ENCODE results near the gene TLL1. TPM values are rescaled to one million over a fixed set of nuclear protein-coding genes. Genes with fewer than 3 reads are reported as not detected.

The TLL1 gene
- 1 to 10 TPM; 3.4 to 3.6 TPM for total RNA-seq

DNA sequence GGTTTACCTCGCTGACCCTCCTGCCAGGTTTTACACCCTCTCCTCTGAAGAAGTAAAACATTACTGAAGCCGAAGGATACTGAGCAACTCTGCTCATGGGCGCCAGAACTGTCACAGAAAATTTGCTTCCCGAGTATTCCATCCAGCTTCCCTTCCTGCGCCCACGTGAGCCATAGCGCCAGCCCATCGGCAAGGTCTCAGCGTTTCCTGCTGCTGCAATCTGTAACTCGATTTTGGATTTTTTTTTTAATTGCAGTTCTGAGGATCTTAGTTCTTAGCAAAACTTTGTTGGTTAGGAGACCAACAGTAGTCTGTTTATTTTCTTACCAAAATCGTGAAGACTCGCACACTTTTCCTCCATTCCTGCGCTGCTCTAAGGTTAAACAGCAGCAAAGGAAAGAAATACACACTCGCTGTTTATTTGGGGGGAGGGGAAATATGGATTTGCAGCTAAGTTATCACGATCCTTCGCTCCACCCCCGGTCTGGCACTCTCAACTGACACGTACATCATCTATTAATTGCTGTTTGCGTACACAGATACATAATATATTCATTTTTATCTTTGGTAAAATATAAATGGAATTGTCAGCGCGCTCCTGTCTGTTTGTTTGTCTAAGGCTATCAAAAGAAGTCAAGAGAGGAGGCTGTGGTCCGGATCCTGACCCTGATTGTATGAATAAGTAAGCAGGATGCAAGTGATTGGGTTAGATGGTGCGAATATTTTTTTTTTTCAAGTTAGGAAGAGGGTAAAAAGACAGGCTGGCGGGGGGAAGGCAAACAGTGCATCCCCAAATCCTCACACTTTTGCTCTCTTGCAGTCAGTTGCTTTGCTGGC lies at the start of gene TLL1:
TLL1 (plus strand) TSS at position 777 of the 837 bp plus-strand sequence. CDS start 668 bp downstream, outside the sequence.
- ATAC-seq, result peak; percentile 43
- no peaks in the 10 kb centered on the region for H3K9me3 ChIP-seq
- H3K27me3 ChIP-seq, result no peaks in the 10 kb centered on the region
- peak; percentile 16 to 48 (median 22) for DNase-seq
- intact Hi-C loops (cut with DNase I), result no loop called here
- TF ChIP-seq POLR2A (IDR thresholded peaks at IDR 0.05), result no peak
- no peak for TF ChIP-seq CTCF (IDR thresholded peaks at IDR 0.05)
- 1 to 2% methylated on average over 24 of the region's 24 CpGs for WGBS, 2 donors
- H3K27ac ChIP-seq, result peak within 1 kb of the TSS in 3 of 4 donors; percentile 45 to 69 (median 55)
- no peaks in the 10 kb centered on the region for H3K36me3 ChIP-seq (replicated peaks in 1 of 2; ENCODE audit: insufficient read depth in 1 of 2, low read depth in 2 of 2)
- peaks cover 19% of the 10 kb centered on the region for H3K4me1 ChIP-seq
- H3K4me3 ChIP-seq, result peak within 1 kb of the TSS; percentile 13 to 45

DNA sequence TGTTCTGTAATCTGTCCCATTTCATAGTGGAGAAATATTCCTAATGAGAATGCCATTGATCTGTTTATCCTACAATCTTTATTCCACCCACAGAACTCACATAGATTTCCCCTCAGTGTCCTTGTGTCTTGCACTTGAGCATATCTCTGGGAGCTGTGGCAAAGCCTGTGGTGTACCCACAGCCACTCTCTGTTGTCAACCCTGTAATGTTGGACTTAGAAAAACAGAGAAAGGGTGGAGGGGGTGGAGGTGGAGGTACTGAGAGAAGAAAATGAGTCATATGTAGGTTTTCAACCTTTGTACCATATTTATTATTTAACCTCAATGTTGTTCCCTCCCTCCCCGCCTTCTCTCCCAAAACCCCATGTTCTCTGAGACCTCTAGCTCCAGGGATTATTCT lies 46.9 kb upstream of the TLL1 start:
- Histone ChIP-seq H3K4me1 (no peaks in the 10 kb centered on the region), H3K4me3 (no peak overlapping the region), H3K9me3 (no peaks in the 10 kb centered on the region), H3K36me3 (replicated peaks in 1 of 2; ENCODE audit: insufficient read depth in 1 of 2, low read depth in 2 of 2) (no peaks in the 10 kb centered on the region), H3K27me3 (no peaks in the 10 kb centered on the region), H3K27ac (no peak overlapping the region)
- 91 to 98% methylated on average over 1 of the region's 1 CpG for WGBS, 2 donors
- no peak for DNase-seq
- intact Hi-C loops (cut with DNase I), result no loop called here
- ATAC-seq, result no peak
- TF ChIP-seq CTCF (IDR thresholded peaks at IDR 0.05) (no peak), POLR2A (IDR thresholded peaks at IDR 0.05) (no peak)

DNA sequence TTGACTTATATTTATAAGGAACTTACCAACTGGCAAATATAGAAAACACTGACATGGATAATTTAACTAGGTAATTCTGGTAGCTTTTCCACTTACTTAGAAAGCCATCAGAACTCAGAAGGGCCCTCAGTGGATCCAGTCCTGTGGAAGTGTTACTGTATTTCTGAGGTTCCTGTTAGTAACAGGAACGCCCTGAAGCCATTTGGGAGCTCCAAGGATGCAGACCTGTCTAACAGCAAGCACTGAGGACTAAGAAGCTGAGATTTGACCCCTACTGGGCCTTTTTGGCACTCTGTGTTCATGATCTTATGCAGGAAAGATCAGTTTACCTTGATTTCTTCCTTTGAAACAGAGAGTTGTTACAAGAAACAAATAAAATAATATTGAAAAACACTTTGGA lies 46.0 kb upstream of the TLL1 start:
- Histone ChIP-seq H3K36me3 (replicated peaks in 1 of 2; ENCODE audit: insufficient read depth in 1 of 2, low read depth in 2 of 2) (no peaks in the 10 kb centered on the region), H3K27ac (no peak overlapping the region), H3K27me3 (no peaks in the 10 kb centered on the region), H3K4me1 (no peaks in the 10 kb centered on the region), H3K4me3 (no peak overlapping the region), H3K9me3 (no peaks in the 10 kb centered on the region)
- 78 to 82% methylated on average over 1 of the region's 1 CpG for WGBS, 2 donors
- no peak for ATAC-seq
- intact Hi-C loops (cut with DNase I), result no loop called here
- DNase-seq, result no peak
- no peak for TF ChIP-seq CTCF (IDR thresholded peaks at IDR 0.05)
- no peak for TF ChIP-seq POLR2A (IDR thresholded peaks at IDR 0.05)

GRCh38 chr4:165828928-165829327 lies 44.1 kb upstream of the TLL1 start:
- DNase-seq (peak in 1 of 4 donors; percentile 7), ATAC-seq (no peak)
- no peak for TF ChIP-seq CTCF (IDR thresholded peaks at IDR 0.05)
- TF ChIP-seq POLR2A (IDR thresholded peaks at IDR 0.05), result no peak
- Histone ChIP-seq H3K9me3 (no peaks in the 10 kb centered on the region), H3K27ac (no peak overlapping the region), H3K27me3 (no peaks in the 10 kb centered on the region), H3K4me1 (no peaks in the 10 kb centered on the region), H3K4me3 (no peak overlapping the region), H3K36me3 (replicated peaks in 1 of 2; ENCODE audit: insufficient read depth in 1 of 2, low read depth in 2 of 2) (no peaks in the 10 kb centered on the region)
- 38 to 46% methylated on average over 2 of the region's 2 CpGs for WGBS, 2 donors
- intact Hi-C loops (cut with DNase I), result no loop called here

DNA sequence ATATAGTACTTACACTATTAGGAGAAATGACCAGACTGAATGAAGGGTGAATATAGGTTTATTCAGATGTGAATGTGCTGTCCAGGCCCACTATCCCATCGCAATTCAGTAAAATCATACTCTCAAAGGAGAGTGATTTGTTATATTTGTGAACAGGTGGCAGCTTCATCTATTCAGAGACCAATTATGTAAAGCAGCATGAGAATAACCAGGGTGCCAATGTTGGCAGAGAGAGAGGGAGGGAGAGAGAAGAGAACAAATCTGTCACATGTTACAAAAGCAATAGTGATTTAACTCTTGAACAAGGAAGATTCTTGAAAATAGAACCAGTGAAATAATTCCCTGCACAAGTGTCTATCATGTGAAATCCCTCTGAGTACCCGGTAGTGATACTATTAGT lies 38.9 kb upstream of the TLL1 start:
- intact Hi-C loops (cut with DNase I), result no loop called here

More for the DNA sequence above, 38.9 kb upstream of the TLL1 start:
- no peak overlapping the region for H3K4me3 ChIP-seq
- no peaks in the 10 kb centered on the region for H3K4me1 ChIP-seq
- DNase-seq (no peak), ATAC-seq (no peak)
- no peaks in the 10 kb centered on the region for H3K9me3 ChIP-seq
- H3K36me3 ChIP-seq (replicated peaks in 1 of 2; ENCODE audit: insufficient read depth in 1 of 2, low read depth in 2 of 2), result no peaks in the 10 kb centered on the region
- 89 to 91% methylated on average over 2 of the region's 2 CpGs for WGBS, 2 donors
- no peak overlapping the region for H3K27ac ChIP-seq
- H3K27me3 ChIP-seq, result no peaks in the 10 kb centered on the region
- TF ChIP-seq POLR2A (IDR thresholded peaks at IDR 0.05) (no peak), CTCF (IDR thresholded peaks at IDR 0.05) (no peak)

All from body of pancreas (tissue), 4 donors.